ENCODE results near the gene RARRES1.
"Not testable (repeated sequence)": the region's sequence is repeated elsewhere in the genome, so short reads cannot be mapped to it uniquely, and the experiment has no call there.

The RARRES1 gene

GRCh38 chr3:158733656-158734055 lies 1.4 kb upstream of the RARRES1 start:
- DNase-seq = no peak

GRCh38 chr3:158732856-158733200 lies 571 bp upstream of the RARRES1 start:
- DNase-seq = no peak

- DNase-seq = no peak
Measured at GRCh38 chr3:158731486-158731885, 771 bp downstream of the RARRES1 start.

- no peak for DNase-seq
Measured at GRCh38 chr3:158728851-158729250, 3.4 kb downstream of the RARRES1 start.

- no peak for DNase-seq
Measured at GRCh38 chr3:158728061-158728377, 4.2 kb downstream of the RARRES1 start.

- DNase-seq = peak; percentile 75
Measured at GRCh38 chr3:158727206-158728060, 4.8 kb downstream of the RARRES1 start.

GRCh38 chr3:158725348-158726011 lies 6.8 kb downstream of the RARRES1 start:
- DNase-seq = peak; percentile 82

GRCh38 chr3:158723991-158724390 lies 8.3 kb downstream of the RARRES1 start:
- no peak for DNase-seq

GRCh38 chr3:158722108-158722507 lies 10.1 kb downstream of the RARRES1 start:
- no peak for DNase-seq

GRCh38 chr3:158718490-158719170 lies 13.6 kb downstream of the RARRES1 start:
- peak; percentile 56 for DNase-seq

- DNase-seq = no peak
Measured at GRCh38 chr3:158717576-158717975, 14.7 kb downstream of the RARRES1 start.

GRCh38 chr3:158713094-158713499 lies 19.2 kb downstream of the RARRES1 start:
- no peak for DNase-seq

- DNase-seq = no peak
Measured at GRCh38 chr3:158712443-158712842, 19.8 kb downstream of the RARRES1 start.

GRCh38 chr3:158711886-158712285 lies 20.4 kb downstream of the RARRES1 start:
- no peak for DNase-seq

GRCh38 chr3:158710601-158711000 lies 21.7 kb downstream of the RARRES1 start:
- DNase-seq = no peak

- DNase-seq = peak; percentile 37
Measured at GRCh38 chr3:158709666-158710083, 22.6 kb downstream of the RARRES1 start.

GRCh38 chr3:158703566-158703965 lies 28.7 kb downstream of the RARRES1 start:
- DNase-seq = no peak

- no peak for DNase-seq
Measured at GRCh38 chr3:158702815-158703481, 29.3 kb downstream of the RARRES1 start.

- no peak for DNase-seq
Measured at GRCh38 chr3:158701420-158702065, 30.7 kb downstream of the RARRES1 start.

GRCh38 chr3:158700559-158700958 lies 31.7 kb downstream of the RARRES1 start:
- no peak for DNase-seq

GRCh38 chr3:158696618-158697017 lies 35.6 kb downstream of the RARRES1 start:
- DNase-seq = no peak

- not testable (repeated sequence) for DNase-seq
Measured at GRCh38 chr3:158693866-158694456, 38.3 kb downstream of the RARRES1 start.
